Bronchial epithelial cell (primary cell): ENCODE measurements around the gene ZNF780A. TPM values are rescaled to one million over a fixed set of nuclear protein-coding genes. Genes with fewer than 3 reads are reported as not detected.
A peak's percentile ranks its signal among the peaks of the same experiment; 100 is the strongest.

Source experiments
- DNase-seq: peaks from one replicate; pipeline ENCODE4 v3.0.0-alpha.2; 2010; ENCODE audit warnings: low read depth
- FAIRE-seq: peaks from 2 replicates; lab custom pipeline; 2011; peaks lifted over from hg19 to GRCh38; lab: Jason Lieb, UNC
- H3K27me3 ChIP-seq: 2 replicates; pipeline ENCODE4 v1.5.1; 2011; ENCODE audit warnings: low read length; ENCODE audit not compliant: control insufficient read depth, insufficient read depth
- H3K36me3 ChIP-seq: 2 replicates; pipeline ENCODE4 v1.5.1; 2011; ENCODE audit warnings: low read length; ENCODE audit not compliant: control insufficient read depth, insufficient read depth
- H3K4me3 ChIP-seq: 2 replicates; pipeline ENCODE4 v1.5.1; 2011; ENCODE audit warnings: mild to moderate bottlenecking, low read depth, low read length, control low read depth
- total RNA-seq: library from RNA; depleted of rRNA; stranded (reverse); fragments of >200 nt; gene quantifications from 2 replicates; pipeline ENCODE4 v1.2.1, GENCODE V29; 2014
- TF ChIP-seq, protein P1 (sequence below): IDR thresholded peaks from 2 replicates; pipeline ENCODE4 v1.5.1; 2011; ENCODE audit warnings: mild to moderate bottlenecking, moderate library complexity, low read length, control low read depth, inconsistent platforms; ENCODE audit not compliant: insufficient read depth, severe bottlenecking

ZNF780A gene
- 9.7 and 14.0 TPM in 2 replicates for total RNA-seq

DNA sequence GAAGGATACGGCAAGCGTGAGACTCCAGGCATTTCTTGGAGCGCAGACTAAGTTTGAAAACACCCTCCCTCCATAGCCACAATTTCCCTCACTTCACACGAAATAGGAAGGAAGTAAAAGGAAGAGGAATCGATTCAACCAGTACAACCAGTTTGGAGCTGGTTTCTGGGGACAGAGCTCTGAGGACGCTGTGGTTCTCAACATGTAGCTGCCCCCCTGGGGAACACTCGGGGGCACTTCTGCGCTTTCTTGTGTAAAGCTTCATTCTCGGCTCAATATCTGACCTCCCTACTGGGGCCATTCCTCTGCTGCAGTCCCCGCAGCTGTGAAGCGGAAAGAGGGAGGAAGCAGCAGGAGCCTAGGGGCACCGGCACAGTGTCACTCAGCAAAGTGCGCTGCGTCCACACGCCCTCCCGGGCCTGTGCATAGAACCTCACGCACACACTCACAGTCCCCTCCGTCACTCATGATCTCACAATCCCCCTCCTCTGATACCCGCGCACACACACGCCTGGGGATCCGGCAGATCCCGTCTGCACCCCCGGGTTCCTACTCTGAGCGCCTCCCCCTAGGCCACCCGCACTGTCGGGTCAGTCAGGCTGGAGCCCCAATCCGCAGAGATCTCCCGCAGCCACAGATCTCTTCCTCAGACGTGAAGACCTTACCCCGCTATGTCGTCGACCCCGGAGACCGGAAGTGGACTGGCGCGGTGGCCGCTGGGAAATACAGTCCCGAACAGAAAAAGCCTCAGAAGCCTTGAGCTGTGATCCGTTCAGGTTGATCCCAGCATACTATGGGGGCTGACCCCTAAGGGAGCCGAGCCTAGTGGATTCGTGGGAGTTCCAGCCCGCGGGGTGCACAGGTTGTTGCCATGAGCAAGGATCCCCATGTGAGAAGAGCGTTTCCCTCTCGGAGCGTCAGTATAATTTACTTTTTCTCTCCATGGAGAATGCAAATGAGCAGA, at the start of gene ZNF780A:
ZNF780A (minus strand) TSS at position 703 of the 964 bp plus-strand sequence. CDS start 6,190 bp downstream, outside the sequence.
- no peaks in the 10 kb centered on the region for H3K36me3 ChIP-seq
- H3K27me3 ChIP-seq, result no peaks in the 10 kb centered on the region
- FAIRE-seq (no peak), DNase-seq (peak; percentile 47)
- peak within 1 kb of the TSS; percentile 96 for H3K4me3 ChIP-seq
- TF ChIP-seq, protein P1, sequence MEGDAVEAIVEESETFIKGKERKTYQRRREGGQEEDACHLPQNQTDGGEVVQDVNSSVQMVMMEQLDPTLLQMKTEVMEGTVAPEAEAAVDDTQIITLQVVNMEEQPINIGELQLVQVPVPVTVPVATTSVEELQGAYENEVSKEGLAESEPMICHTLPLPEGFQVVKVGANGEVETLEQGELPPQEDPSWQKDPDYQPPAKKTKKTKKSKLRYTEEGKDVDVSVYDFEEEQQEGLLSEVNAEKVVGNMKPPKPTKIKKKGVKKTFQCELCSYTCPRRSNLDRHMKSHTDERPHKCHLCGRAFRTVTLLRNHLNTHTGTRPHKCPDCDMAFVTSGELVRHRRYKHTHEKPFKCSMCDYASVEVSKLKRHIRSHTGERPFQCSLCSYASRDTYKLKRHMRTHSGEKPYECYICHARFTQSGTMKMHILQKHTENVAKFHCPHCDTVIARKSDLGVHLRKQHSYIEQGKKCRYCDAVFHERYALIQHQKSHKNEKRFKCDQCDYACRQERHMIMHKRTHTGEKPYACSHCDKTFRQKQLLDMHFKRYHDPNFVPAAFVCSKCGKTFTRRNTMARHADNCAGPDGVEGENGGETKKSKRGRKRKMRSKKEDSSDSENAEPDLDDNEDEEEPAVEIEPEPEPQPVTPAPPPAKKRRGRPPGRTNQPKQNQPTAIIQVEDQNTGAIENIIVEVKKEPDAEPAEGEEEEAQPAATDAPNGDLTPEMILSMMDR, result no peak

DNA sequence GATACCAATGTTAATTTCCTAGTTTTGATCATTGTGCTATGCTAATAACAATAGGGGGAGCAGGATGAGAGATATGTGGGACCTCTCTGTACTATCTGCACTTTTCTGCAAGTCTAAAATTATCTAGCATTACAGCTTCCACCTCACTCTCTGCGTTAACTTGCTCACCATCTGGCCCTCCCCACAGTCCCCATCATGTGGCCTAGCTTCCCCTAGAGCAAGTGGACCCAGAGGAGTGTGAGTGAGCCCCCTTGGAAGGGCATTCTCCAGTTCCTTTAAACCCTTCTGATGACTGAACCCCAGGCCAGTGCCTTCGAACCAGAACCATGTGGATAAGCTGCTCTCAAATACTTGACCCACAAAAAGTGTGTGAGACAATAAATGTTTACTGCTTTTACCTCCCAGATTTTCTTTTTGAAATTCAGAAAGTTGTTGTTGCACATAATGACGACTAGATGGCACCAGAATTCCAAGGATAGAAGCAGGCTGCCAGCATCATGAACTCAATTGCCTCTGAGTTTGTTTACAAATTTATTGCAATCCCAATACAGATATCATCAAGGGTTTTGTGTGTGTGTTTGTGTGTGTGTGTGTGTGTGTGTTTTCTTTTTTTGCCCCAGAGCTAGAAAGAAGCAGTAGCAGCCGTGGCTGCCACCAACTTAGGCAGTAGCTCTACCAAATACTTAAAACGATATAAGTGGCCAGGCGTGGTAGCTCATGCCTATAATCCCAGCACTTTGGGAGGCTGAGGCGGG, 49.0 kb upstream of the ZNF780A start:
- no peaks in the 10 kb centered on the region for H3K36me3 ChIP-seq
- DNase-seq (peak; percentile 50), FAIRE-seq (no peak)
- TF ChIP-seq, protein P1, result peak; percentile 58
- no peak overlapping the region for H3K4me3 ChIP-seq
- no peaks in the 10 kb centered on the region for H3K27me3 ChIP-seq

DNA sequence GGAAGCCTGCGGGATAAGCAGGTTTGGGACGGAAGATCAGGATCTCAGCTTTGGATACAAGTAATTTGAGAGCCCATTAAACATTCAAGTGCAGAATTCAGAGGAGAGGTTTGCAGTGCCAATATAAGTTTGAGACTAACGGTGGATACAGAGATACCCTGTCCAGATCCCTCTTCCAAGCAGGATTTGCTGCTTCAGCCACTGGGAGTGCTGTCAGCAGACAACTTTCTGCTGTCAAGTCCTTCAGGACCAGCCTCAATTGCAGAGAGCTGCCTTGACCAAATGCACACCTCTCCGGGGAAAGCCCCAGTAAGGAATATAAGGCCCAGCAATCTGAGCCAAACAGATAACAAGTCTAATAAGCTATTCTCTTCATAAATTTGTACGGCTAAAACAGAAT, 46.1 kb upstream of the ZNF780A start:
- no peak for DNase-seq
- Histone ChIP-seq H3K4me3 (no peak overlapping the region), H3K27me3 (no peaks in the 10 kb centered on the region), H3K36me3 (no peaks in the 10 kb centered on the region)
- FAIRE-seq, result no peak
- TF ChIP-seq, protein P1, result no peak

DNA sequence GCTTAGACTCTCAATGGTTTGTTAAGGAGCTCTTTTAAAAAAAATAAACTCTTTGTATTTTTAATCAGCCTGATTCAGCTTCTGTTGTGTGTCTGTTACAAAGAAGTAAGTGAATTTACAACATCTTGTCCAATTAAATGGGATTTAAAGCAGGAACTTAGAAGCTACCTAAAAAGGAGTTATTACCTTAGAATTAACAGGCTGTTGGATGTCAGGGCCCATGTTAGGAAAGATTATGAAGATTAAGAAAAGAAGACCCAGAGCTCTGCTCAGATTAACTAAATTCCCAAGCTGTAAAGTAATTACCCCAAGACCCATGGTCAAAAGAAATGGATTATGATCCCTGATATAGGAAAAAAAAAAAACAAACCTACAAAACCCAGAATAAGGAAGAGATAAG, 44.1 kb upstream of the ZNF780A start:
- H3K27me3 ChIP-seq, result no peaks in the 10 kb centered on the region
- DNase-seq, result no peak
- TF ChIP-seq, protein P1, result no peak
- no peak overlapping the region for H3K4me3 ChIP-seq
- H3K36me3 ChIP-seq, result no peaks in the 10 kb centered on the region
- FAIRE-seq, result no peak

DNA sequence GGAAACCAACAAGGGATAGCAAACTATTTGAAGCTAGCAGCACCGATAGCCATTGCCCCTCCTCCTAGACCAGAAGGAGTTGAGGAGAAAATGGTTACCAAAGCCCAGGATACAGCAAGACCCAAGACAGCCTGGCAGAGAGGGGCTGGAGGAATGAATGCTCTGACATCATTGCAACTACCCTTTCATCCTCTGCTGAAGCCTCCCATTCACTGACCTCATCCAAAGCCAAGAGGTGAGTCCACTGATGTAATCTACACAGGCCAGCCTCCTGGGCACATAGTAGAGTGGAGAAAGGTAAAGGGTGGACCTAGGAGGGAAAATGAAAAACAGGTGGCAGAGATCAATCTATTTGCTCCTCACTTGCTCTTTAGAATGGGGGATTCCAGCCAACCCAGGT, 42.7 kb upstream of the ZNF780A start:
- Histone ChIP-seq H3K4me3 (no peak overlapping the region), H3K36me3 (no peaks in the 10 kb centered on the region), H3K27me3 (no peaks in the 10 kb centered on the region)
- FAIRE-seq (peak; percentile 43), DNase-seq (no peak)
- TF ChIP-seq, protein P1, result no peak
